Heart right ventricle (tissue), 16 donors: Measurements from ENCODE around the gene SLC38A11. TPM values are rescaled to one million over a fixed set of nuclear protein-coding genes. Genes with fewer than 3 reads are reported as not detected.

Source experiments
- ATAC-seq, 8 donors: fragments of 200-7000 bp; cut with Tn5 transposase; one replicate each; pipeline ENCODE4 v1.9.1; 2020; ENCODE audit warnings: mild to moderate bottlenecking in 8 of 8, moderate library complexity in 8 of 8, moderate number of reproducible peaks in 1 of 8
- DNase-seq, 2 donors: peaks; one replicate each; pipeline ENCODE4 v3.0.0-alpha.2; 2020
- H3K27ac ChIP-seq, 10 donors: fragments of 200-600 bp; sonication (generic) in 2 of 10; one replicate each; pipeline versions ENCODE4 v1.5.0 to v1.8.0; 2020 to 2022; ENCODE audit warnings: mild to moderate bottlenecking in 3 of 10
- H3K27me3 ChIP-seq, 7 donors: fragments of 200-600 bp; one replicate each; pipeline ENCODE4 v1.8.0; 2021 to 2022; ENCODE audit warnings: mild to moderate bottlenecking in 2 of 7
- H3K36me3 ChIP-seq, 9 donors: fragments of 200-600 bp; sonication (generic) in 1 of 9; one replicate each; pipeline versions ENCODE4 v1.5.0 to v1.8.0; 2020 to 2022; ENCODE audit warnings: mild to moderate bottlenecking in 2 of 9
- H3K4me1 ChIP-seq, 9 donors: fragments of 200-600 bp; sonication (generic) in 1 of 9; one replicate each; pipeline versions ENCODE4 v1.5.0 to v1.8.0; 2020 to 2022; ENCODE audit warnings: mild to moderate bottlenecking in 4 of 9
- H3K4me3 ChIP-seq, 10 donors: fragments of 200-600 bp; sonication (generic) in 2 of 10; one replicate each; pipeline versions ENCODE4 v1.5.0 to v1.8.0; 2020 to 2022; ENCODE audit warnings: mild to moderate bottlenecking in 7 of 10, moderate library complexity in 2 of 10
- H3K9me3 ChIP-seq, 11 donors: fragments of 200-600 bp in 10 of 11; sonication (generic) in 2 of 11; one replicate each; pipeline versions ENCODE4 v1.5.0 to v1.8.0; 2013 to 2022; ENCODE audit warnings: mild to moderate bottlenecking in 2 of 11, control low read depth in 1 of 11, moderate library complexity in 1 of 11
- CTCF ChIP-seq, 9 donors: fragments of 200-600 bp; sonication (generic) in 2 of 9; IDR thresholded peaks; one replicate each; pipeline versions ENCODE4 v1.5.0 to v1.8.0; 2021 to 2022; ENCODE audit warnings: antibody characterized with exemption in 9 of 9, mild to moderate bottlenecking in 5 of 9, moderate library complexity in 1 of 9
- WGBS, 2 donors: extraction: QIAGEN DNeasy Blood & Tissue Kit; methylation state at CpG; one replicate each; pipeline ENCODE4 v1.1.7; 2013; ENCODE audit warnings: inconsistent platforms in 1 of 2; 5-methylcytosine and 5-hydroxymethylcytosine counted together
- intact Hi-C, 10 donors: fragments of 100-400 bp; cut with DNase I; formaldehyde crosslinking; loops; one replicate each; pipeline versions ENCODE4 v1.11.1 to v1.14.2; 2022
- polyA plus RNA-seq, 2 donors: library from polyadenylated mRNA; stranded (reverse); fragments of 200-250 nt; gene quantifications; one replicate each; pipeline ENCODE4 v1.2.3, GENCODE V29; 2013
- total RNA-seq, 10 donors: library from RNA; stranded (reverse); fragmentation: NEBNext Ultra II Directional in 3 of 10; extraction: Animal tissue kit (Norgen Biotek cat#: 25700) in 3 of 10; gene quantifications; one replicate each; pipeline versions ENCODE4 v1.2.1 to v1.2.4, GENCODE V29; 2021 to 2023
- donor health status: Arrhythmogenic right ventricular cardiomyopathy.
- donor health status: ischemic (EF 13 %, LVEDD 7.1; RV severe dilation, severe dysfunction).
- donor health status: healthy with polysubstance abuse.
- donor health status: DM: no; HTN: yes; CAD: no.
- donor health status: DM: no; HTN: no; CAD: no.
- donor health status: ischemic (EF 25% LVEDD 6.9; RV normal size, moderate dysfunction).
- donor health status: ischemic (EF 25% LVEDD 5.7; RV mildly dilated, moderate dysfunction).
- donor health status: healthy.
- donor health status: DM: yes; HTN: yes; CAD: no.
- donor health status: Ischemic cardiomyopathy.
- donor health status: ischemic (EF 35%, LVEDD 5.7; RV mildly dilated, moderate dysfunction).
- donor health status: nonischemic (EF 11% LVEDD 7.7; RV severe dilation, severe dysfunction).
- donor health status: DM: yes; HTN: yes; CAD: no.
- donor health status: PGD.
- donor health status: ischemic (EF 29% LVEDD 5.4; RV normal size, mild dysfunction).
- donor health status: nonischemic (EF 23%, LVEDD 6.1; RV moderate dilation, normal function).

Gene SLC38A11
- total and polyA plus RNA-seq, 12 donors, result 0.11 to 3.0 (median 0.45) TPM; not detected in 1

- H3K9me3 ChIP-seq, result no peaks in the 10 kb centered on the region
- peaks cover 0 to 14% (median 0%) of the 10 kb centered on the region in 9 donors for H3K4me1 ChIP-seq
- no peak overlapping the region for H3K4me3 ChIP-seq
- 77 to 78% methylated on average over 3 of the region's 3 CpGs for WGBS, 2 donors
- no peaks in the 10 kb centered on the region for H3K36me3 ChIP-seq
- DNase-seq (no peak), ATAC-seq (no peak)
- intact Hi-C loops, result no loop called here
- H3K27me3 ChIP-seq, result no peaks in the 10 kb centered on the region
- H3K27ac ChIP-seq, result no peak overlapping the region
- no peak for TF ChIP-seq CTCF (IDR thresholded peaks at IDR 0.05)
Observed at GRCh38 chr2:164888592-164888991, 66.7 kb downstream of the SLC38A11 start.

GRCh38 chr2:164887434-164888144 lies 67.7 kb downstream of the SLC38A11 start:
- TF ChIP-seq CTCF (IDR thresholded peaks at IDR 0.05), result no peak
- intact Hi-C loops, result no loop called here
- peaks cover 0 to 14% (median 0%) of the 10 kb centered on the region in 9 donors for H3K4me1 ChIP-seq
- no peaks in the 10 kb centered on the region for H3K9me3 ChIP-seq
- H3K36me3 ChIP-seq, result no peaks in the 10 kb centered on the region
- ATAC-seq, result no peak
- H3K27ac ChIP-seq, result no peak overlapping the region
- H3K27me3 ChIP-seq, result no peaks in the 10 kb centered on the region
- no peak overlapping the region for H3K4me3 ChIP-seq
- DNase-seq, result no peak
- 80 to 84% methylated on average over 4 of the region's 4 CpGs for WGBS, 2 donors

- H3K4me3 ChIP-seq, result no peak overlapping the region
- no peaks in the 10 kb centered on the region for H3K9me3 ChIP-seq
- H3K27me3 ChIP-seq, result no peaks in the 10 kb centered on the region
- DNase-seq, result no peak
- 79 to 82% methylated on average over 9 of the region's 9 CpGs for WGBS, 2 donors
- H3K27ac ChIP-seq, result no peak overlapping the region
- no peak for TF ChIP-seq CTCF (IDR thresholded peaks at IDR 0.05)
- H3K4me1 ChIP-seq, result no peaks in the 10 kb centered on the region
- H3K36me3 ChIP-seq, result no peaks in the 10 kb centered on the region
- ATAC-seq, result no peak
- intact Hi-C loops, result no loop called here
Observed at GRCh38 chr2:164882276-164882675, 73.0 kb downstream of the SLC38A11 start.

GRCh38 chr2:164881524-164881923 lies 73.8 kb downstream of the SLC38A11 start:
- WGBS, 2 donors, result 94 to 100% methylated on average over 1 of the region's 1 CpG
- no peaks in the 10 kb centered on the region for H3K4me1 ChIP-seq
- no peaks in the 10 kb centered on the region for H3K36me3 ChIP-seq
- no peaks in the 10 kb centered on the region for H3K27me3 ChIP-seq
- no peak overlapping the region for H3K27ac ChIP-seq
- no peak for TF ChIP-seq CTCF (IDR thresholded peaks at IDR 0.05)
- H3K4me3 ChIP-seq, result no peak overlapping the region
- no peaks in the 10 kb centered on the region for H3K9me3 ChIP-seq
- no peak for ATAC-seq
- intact Hi-C loops, result no loop called here
- no peak for DNase-seq
